ENCODE results near the gene KIF4A. TPM values are rescaled to one million over a fixed set of nuclear protein-coding genes. Genes with fewer than 3 reads are reported as not detected.

Gene KIF4A
- total and polyA plus RNA-seq, 10 of the 15 experiments (the other 5 are each of a cell fraction or from before 2014, with no cell fraction given): 10.8 to 28.8 (median 22.5) TPM

GRCh38 chrX:70439016-70439415 is 149.1 kb downstream of the KIF4A start:
- FAIRE-seq: no peak

More at GRCh38 chrX:70439016-70439415, 149.1 kb downstream of the KIF4A start:
- no TSS peak for BruUV-seq (replicated peaks)
- Histone ChIP-seq H3K9me3 (replicated peaks; ENCODE audit: control insufficient read depth, insufficient read depth, low read length) (no peaks in the 10 kb centered on the region), H3K36me3 (ENCODE audit: control insufficient read depth in 2 of 2, insufficient read depth in 2 of 2, low read length in 1 of 2) (no peaks in the 10 kb centered on the region), H3K27me3 (replicated peaks in 1 of 2; ENCODE audit: control insufficient read depth in 2 of 2, insufficient read depth in 2 of 2, low read length in 1 of 2) (no peaks in the 10 kb centered on the region; a peak in 1 of 4 replicates), H4K20me1 (ENCODE audit: control insufficient read depth, insufficient read depth) (no peaks in the 10 kb centered on the region), H3K27ac (ENCODE audit: control insufficient read depth, insufficient read depth) (no peak overlapping the region), H3K4me2 (ENCODE audit: control insufficient read depth, insufficient read depth) (no peak overlapping the region), H3K9ac (ENCODE audit: control insufficient read depth, insufficient read depth, low read length) (no peak overlapping the region), H3K79me2 (ENCODE audit: control insufficient read depth, insufficient read depth, low read length) (no peaks in the 10 kb centered on the region), H2AFZ (ENCODE audit: control insufficient read depth, low read depth, low read length) (no peak overlapping the region), H3K4me3 (no peak overlapping the region), H3K4me1 (ENCODE audit: control insufficient read depth, insufficient read depth, low read length) (peaks cover 15% of the 10 kb centered on the region)
- 14% methylated on average over 1 of the region's 1 CpG for WGBS (ENCODE audit: insufficient coverage, insufficient replicate concordance, low lambda C conversion rate, missing lambda C conversion rate)
- DNase-seq (ENCODE audit: low read depth, low spot score): no peak
- RAD21 ChIA-PET (ENCODE audit: unreplicated experiment): no interaction called here
- in situ Hi-C loops (cut with MboI): loop anchor here (25.0 kb wide), 1 partner anchor 402 kb away; the partner anchor contains the start of gene AWAT2
- TF ChIP-seq SIN3A (IDR thresholded peaks at IDR 0.05; ENCODE audit: low read depth, low read length) (no peak), ZNF384 (IDR thresholded peaks at IDR 0.05; ENCODE audit: borderline replicate concordance, low read depth, low read length) (peak; percentile 94), PKNOX1 (IDR thresholded peaks at IDR 0.05) (no peak), RUNX3 (IDR thresholded peaks at IDR 0.05; ENCODE audit: low read length) (peak; percentile 71), TCF12 (IDR thresholded peaks at IDR 0.05; ENCODE audit: low read depth, low read length) (0 out of 2 replicates have a peak, but pooled peaks have one; percentile 14), STAT1 (conservative IDR thresholded peaks at IDR 0.05) (no peak)
- TF ChIP-seq, protein P1, sequence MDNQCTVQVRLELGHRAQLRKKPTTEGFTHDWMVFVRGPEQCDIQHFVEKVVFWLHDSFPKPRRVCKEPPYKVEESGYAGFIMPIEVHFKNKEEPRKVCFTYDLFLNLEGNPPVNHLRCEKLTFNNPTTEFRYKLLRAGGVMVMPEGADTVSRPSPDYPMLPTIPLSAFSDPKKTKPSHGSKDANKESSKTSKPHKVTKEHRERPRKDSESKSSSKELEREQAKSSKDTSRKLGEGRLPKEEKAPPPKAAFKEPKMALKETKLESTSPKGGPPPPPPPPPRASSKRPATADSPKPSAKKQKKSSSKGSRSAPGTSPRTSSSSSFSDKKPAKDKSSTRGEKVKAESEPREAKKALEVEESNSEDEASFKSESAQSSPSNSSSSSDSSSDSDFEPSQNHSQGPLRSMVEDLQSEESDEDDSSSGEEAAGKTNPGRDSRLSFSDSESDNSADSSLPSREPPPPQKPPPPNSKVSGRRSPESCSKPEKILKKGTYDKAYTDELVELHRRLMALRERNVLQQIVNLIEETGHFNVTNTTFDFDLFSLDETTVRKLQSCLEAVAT (IDR thresholded peaks at IDR 0.05): 0 out of 2 replicates have a peak, but pooled peaks have one; percentile 57
- peak; percentile 32 for ATAC-seq
- intact Hi-C loops (cut with micrococcal nuclease; ENCODE audit: unreplicated experiment): loop anchor here (5.0 kb wide), 1 partner anchor 113 kb away; no protein-coding TSS in a partner anchor
- SMC1A ChIA-PET (ENCODE audit: uncharacterized antibody, unreplicated experiment): interaction anchor here (0.6 kb wide), 1 partner anchor 15 kb away, joined by 3 read pairs; no protein-coding TSS in a partner anchor
- POLR2A ChIA-PET: no interaction called here
- CTCF ChIA-PET: no interaction called here

Data from GM12878 (cell line).